Caco-2 (cell line): ENCODE measurements around the gene CTSD. TPM values are rescaled to one million over a fixed set of nuclear protein-coding genes. Genes with fewer than 3 reads are reported as not detected.

Source experiments
- BruUV-seq: library from RNA; stranded (reverse); fragments of 400-500 nt; replicated peaks from 2 replicates; lab custom pipeline; 2021; lab: Mats Ljungman, UMichigan
- CTCF ChIA-PET: fragments of 300-600 bp; sonication (Branson Sonifier 250); formaldehyde crosslinking; loops from one replicate; lab custom pipeline; 2022; ENCODE audit warnings: antibody characterized with exemption; lab: Charles Lee
- POLR2A ChIA-PET: fragments of 300-600 bp; sonication (Branson Sonifier 250); formaldehyde crosslinking; loops from one replicate; lab custom pipeline; 2022; ENCODE audit warnings: antibody characterized with exemption; lab: Charles Lee
- DNase-seq, 2 experiments: peaks; one replicate each; pipeline versions ENCODE4 v3.0.0 to v3.0.0-alpha.2; 2020 to 2022
- H3K27me3 ChIP-seq: replicated peaks from 2 replicates; pipeline ENCODE4 v1.6.0; 2011; ENCODE audit warnings: low read length; ENCODE audit not compliant: control insufficient read depth, insufficient read depth
- H3K36me3 ChIP-seq: 2 replicates; pipeline ENCODE4 v1.5.1; 2011; ENCODE audit warnings: low read length; ENCODE audit not compliant: control insufficient read depth, insufficient read depth
- H3K4me1 ChIP-seq: fragments of 250-450 bp; sonication (Bioruptor Pico); 2 replicates; pipeline ENCODE4 v1.5.1; 2020; ENCODE audit warnings: mild to moderate bottlenecking
- H3K4me3 ChIP-seq: 2 replicates; pipeline ENCODE4 v1.5.1; 2011; ENCODE audit warnings: low read depth, mild to moderate bottlenecking, control low read depth, low read length
- H3K9me3 ChIP-seq: fragments of 250-450 bp; sonication (Bioruptor Pico); 2 replicates; pipeline ENCODE4 v1.5.1; 2020; ENCODE audit warnings: mild to moderate bottlenecking, moderate library complexity
- H3K27ac Mint-ChIP-seq: one replicate; pipeline ENCODE4 v1.8.0; 2022; ENCODE audit warnings: mixed read lengths; ENCODE audit not compliant: unreplicated experiment
- H3K27me3 Mint-ChIP-seq: one replicate; pipeline ENCODE4 v1.8.0; 2022; ENCODE audit warnings: mixed read lengths; ENCODE audit not compliant: insufficient read depth, unreplicated experiment
- H3K36me3 Mint-ChIP-seq: one replicate; pipeline ENCODE4 v1.8.0; 2022; ENCODE audit warnings: mild to moderate bottlenecking, mixed read lengths; ENCODE audit not compliant: insufficient read depth, unreplicated experiment
- H3K4me1 Mint-ChIP-seq: one replicate; pipeline ENCODE4 v1.8.0; 2022; ENCODE audit warnings: low read depth, mixed read lengths; ENCODE audit not compliant: unreplicated experiment
- H3K4me3 Mint-ChIP-seq: one replicate; pipeline ENCODE4 v1.8.0; 2022; ENCODE audit warnings: mild to moderate bottlenecking, moderate library complexity, mixed read lengths; ENCODE audit not compliant: unreplicated experiment
- H3K9me3 Mint-ChIP-seq: one replicate; pipeline ENCODE4 v1.8.0; 2022; ENCODE audit warnings: mixed read lengths; ENCODE audit not compliant: unreplicated experiment
- CTCF ChIP-seq, 2 experiments: fragments of 200-600 bp in 1 of 2; IDR thresholded peaks; 1 replicate in 1 of 2; 2 replicates in 1 of 2; pipeline versions ENCODE4 v1.5.1 to v1.8.0; 2011 to 2022; ENCODE audit warnings: antibody characterized with exemption in 1 of 2, control low read depth in 1 of 2, inconsistent platforms in 1 of 2, low read depth in 1 of 2, low read length in 1 of 2, mild to moderate bottlenecking in 1 of 2, moderate library complexity in 1 of 2; ENCODE audit not compliant: insufficient read depth in 1 of 2, severe bottlenecking in 1 of 2, unreplicated experiment in 1 of 2
- intact Hi-C: fragments of 100-400 bp; cut with micrococcal nuclease; formaldehyde crosslinking; loops from one replicate; pipeline ENCODE4 v1.10.0; 2022; ENCODE audit not compliant: unreplicated experiment
- total RNA-seq: library from RNA; stranded (reverse); gene quantifications from 2 replicates; pipeline ENCODE4 v1.2.3, GENCODE V29; 2022

CTSD gene
- total RNA-seq, 1 experiment from 2014 or later, result 335 TPM

- CTCF ChIA-PET, result no interaction called here
- Mint-ChIP-seq H3K27me3 (peaks cover 15% of the 10 kb centered on the region), H3K4me3 (no peak overlapping the region), H3K36me3 (no peaks in the 10 kb centered on the region), H3K9me3 (peaks cover 31% of the 10 kb centered on the region), H3K4me1 (no peaks in the 10 kb centered on the region), H3K27ac (no peak overlapping the region)
- Histone ChIP-seq H3K27me3 (no peaks in the 10 kb centered on the region; the same call in 1 of the 2 replicates), H3K4me3 (no peak overlapping the region), H3K4me1 (no peaks in the 10 kb centered on the region), H3K9me3 (peaks cover 10% of the 10 kb centered on the region), H3K36me3 (no peaks in the 10 kb centered on the region)
- no peak for TF ChIP-seq CTCF (IDR thresholded peaks at IDR 0.05; ENCODE audit: insufficient read depth in 1 of 2, low read depth in 1 of 2, low read length in 1 of 2, severe bottlenecking in 1 of 2, unreplicated experiment in 1 of 2)
- no TSS peak for BruUV-seq
- POLR2A ChIA-PET, result no interaction called here
- peak in 1 of 2 experiments; percentile 16 for DNase-seq
- intact Hi-C loops, result no loop called here
These were observed 22.8 kb downstream of the CTSD start for GRCh38 chr11:1740786-1741530.

GRCh38 chr11:1739576-1739975, 24.2 kb downstream of the CTSD start:
- no peaks in the 10 kb centered on the region; the same call in 1 of the 2 replicates for H3K27me3 ChIP-seq
- no peak overlapping the region for H3K4me3 ChIP-seq
- H3K36me3 Mint-ChIP-seq, result no peaks in the 10 kb centered on the region
- BruUV-seq, result no TSS peak
- ChIA-PET CTCF (no interaction called here), POLR2A (no interaction called here)
- intact Hi-C loops, result no loop called here
- no peak overlapping the region for H3K4me3 Mint-ChIP-seq
- DNase-seq, result peak in 1 of 2 experiments; percentile 7
- no peak for TF ChIP-seq CTCF (IDR thresholded peaks at IDR 0.05; ENCODE audit: insufficient read depth in 1 of 2, low read depth in 1 of 2, low read length in 1 of 2, severe bottlenecking in 1 of 2, unreplicated experiment in 1 of 2)
- no peaks in the 10 kb centered on the region for H3K4me1 ChIP-seq
- no peaks in the 10 kb centered on the region for H3K36me3 ChIP-seq
- peaks cover 10% of the 10 kb centered on the region for H3K9me3 ChIP-seq
- H3K27ac Mint-ChIP-seq, result no peak overlapping the region
- no peaks in the 10 kb centered on the region for H3K4me1 Mint-ChIP-seq
- peaks cover 20% of the 10 kb centered on the region for H3K27me3 Mint-ChIP-seq
- peaks cover 36% of the 10 kb centered on the region for H3K9me3 Mint-ChIP-seq

- no TSS peak for BruUV-seq
- peak in 1 of 2 experiments; percentile 22 for DNase-seq
- Mint-ChIP-seq H3K9me3 (peaks cover 36% of the 10 kb centered on the region), H3K27ac (no peak overlapping the region), H3K36me3 (no peaks in the 10 kb centered on the region), H3K4me1 (no peaks in the 10 kb centered on the region), H3K4me3 (no peak overlapping the region), H3K27me3 (peaks cover 28% of the 10 kb centered on the region)
- TF ChIP-seq CTCF (IDR thresholded peaks at IDR 0.05; ENCODE audit: insufficient read depth in 1 of 2, low read depth in 1 of 2, low read length in 1 of 2, severe bottlenecking in 1 of 2, unreplicated experiment in 1 of 2), result no peak
- H3K9me3 ChIP-seq, result peaks cover 10% of the 10 kb centered on the region
- H3K4me3 ChIP-seq, result no peak overlapping the region
- ChIA-PET CTCF (interaction anchor here (0.7 kb wide), 1 partner anchor 138 kb away, joined by 4 read pairs; no protein-coding TSS in a partner anchor), POLR2A (no interaction called here)
- intact Hi-C loops, result no loop called here
- no peaks in the 10 kb centered on the region for H3K36me3 ChIP-seq
- no peaks in the 10 kb centered on the region; the same call in 1 of the 2 replicates for H3K27me3 ChIP-seq
- no peaks in the 10 kb centered on the region for H3K4me1 ChIP-seq
These were observed 25.3 kb downstream of the CTSD start for GRCh38 chr11:1738380-1738779.
